ENCODE measurements around the gene RBFOX2. TPM values are rescaled to one million over a fixed set of nuclear protein-coding genes. Genes with fewer than 3 reads are reported as not detected.
A peak's percentile ranks its signal among the peaks of the same experiment; 100 is the strongest.

Gene RBFOX2
- polyA plus RNA-seq, 1 of the 3 experiments (the other 2 are of a cell fraction): 115 TPM

GRCh38 chr22:35981900-35982299 lies 46.7 kb downstream of the RBFOX2 start:
- Histone ChIP-seq H3K4me2 (no peak overlapping the region), H4K20me1 (ENCODE audit: insufficient read depth) (0 out of 2 replicates have a peak, but pooled peaks cover 6% of the 10 kb centered on the region), H3F3A (replicated peaks; ENCODE audit: insufficient read depth) (peaks cover 23% of the 10 kb centered on the region), H3K36me3 (replicated peaks in 1 of 2; ENCODE audit: control insufficient read depth in 1 of 2, insufficient read depth in 2 of 2, low read length in 1 of 2) (peaks cover 8% of the 10 kb centered on the region in 2 experiments), H2AFZ (ENCODE audit: low read depth) (no peak overlapping the region), H3K9ac (no peak overlapping the region), H3K9me2 (no peaks in the 10 kb centered on the region), H3K27me3 (ENCODE audit: insufficient read depth) (no peaks in the 10 kb centered on the region), H3K9me3 (no peaks in the 10 kb centered on the region), H3K79me2 (ENCODE audit: insufficient read depth) (peaks cover 92% of the 10 kb centered on the region), H3K27ac (ENCODE audit: low read depth in 2 of 2, low read length in 1 of 2) (peak overlapping the region in 1 of 2 experiments; percentile 25; a peak in 1 of 4 replicates), H3K4me3 (ENCODE audit: low read depth in 2 of 2, low read length in 1 of 2) (no peak overlapping the region), H3K4me1 (ENCODE audit: control insufficient read depth in 1 of 2, insufficient read depth in 2 of 2, low read depth in 1 of 2, low read length in 1 of 2) (peaks cover 27 to 32% of the 10 kb centered on the region in 2 experiments; a peak in 3 of 4 replicates)
- no peak for TF ChIP-seq GABPA (IDR thresholded peaks at IDR 0.05; ENCODE audit: low read depth)
- TF ChIP-seq NRF1 (IDR thresholded peaks at IDR 0.05; ENCODE audit: low read depth, low read length): no peak
- no peak for TF ChIP-seq TEAD4 (IDR thresholded peaks at IDR 0.05; ENCODE audit: borderline replicate concordance, insufficient read depth)
- TF ChIP-seq RAD21 (IDR thresholded peaks at IDR 0.05; ENCODE audit: low read length): no peak
- no peak for TF ChIP-seq EP300 (IDR thresholded peaks at IDR 0.05; ENCODE audit: borderline replicate concordance in 1 of 2, low read depth in 1 of 2, low read length in 1 of 2)
- no peak for TF ChIP-seq MAX (IDR thresholded peaks at IDR 0.05; ENCODE audit: low read depth)
- no peak for TF ChIP-seq RFX5 (IDR thresholded peaks at IDR 0.05; ENCODE audit: low read length)
- TF ChIP-seq NFIC (IDR thresholded peaks at IDR 0.05; ENCODE audit: borderline replicate concordance): no peak
- TF ChIP-seq CHD2 (IDR thresholded peaks at IDR 0.05; ENCODE audit: low read length, partially characterized antibody): no peak
- TF ChIP-seq JUND (IDR thresholded peaks at IDR 0.05): no peak
- DNase-seq: no peak
- 95% methylated on average over 1 of the region's 1 CpG for whole genome bisulfite sequencing (ENCODE audit: low lambda C conversion rate)
- POLR2A ChIA-PET: interaction anchor here (1.5 kb wide), 1 partner anchor 47 kb away, joined by 3 read pairs; no protein-coding TSS in a partner anchor
- CTCF ChIA-PET: interaction anchor here (1.3 to 3.2 kb wide), 4 partner anchors 14 to 84 kb away, joined by 4 to 16 read pairs (median 10); no protein-coding TSS in a partner anchor

- H3K27ac ChIP-seq (ENCODE audit: low read depth in 2 of 2, low read length in 1 of 2): peak overlapping the region; percentile 58 to 60; a peak in 2 of 4 replicates
- H4K20me1 ChIP-seq (ENCODE audit: insufficient read depth): no peaks in the 10 kb centered on the region
- ChIA-PET POLR2A (no interaction called here), CTCF (interaction anchor here (0.9 to 1.3 kb wide), 3 partner anchors 22 to 87 kb away, joined by 3 read pairs; no protein-coding TSS in a partner anchor)
- H2AFZ ChIP-seq (ENCODE audit: low read depth): no peak overlapping the region
- TF ChIP-seq SIN3A (IDR thresholded peaks at IDR 0.05; ENCODE audit: borderline replicate concordance, low read depth, low read length): no peak
- TF ChIP-seq NRF1 (IDR thresholded peaks at IDR 0.05; ENCODE audit: low read depth, low read length): no peak
- TF ChIP-seq MEF2A (IDR thresholded peaks at IDR 0.05; ENCODE audit: borderline replicate concordance, low read depth): no peak
- no peak for TF ChIP-seq NFIC (IDR thresholded peaks at IDR 0.05; ENCODE audit: borderline replicate concordance)
- no peak for TF ChIP-seq GATA2 (CRISPR knock-in tag; IDR thresholded peaks at IDR 0.05)
- TF ChIP-seq GABPA (IDR thresholded peaks at IDR 0.05; ENCODE audit: low read depth): no peak
- no peak for TF ChIP-seq PBX3 (IDR thresholded peaks at IDR 0.05)
- peaks cover 92% of the 10 kb centered on the region for H3K79me2 ChIP-seq (ENCODE audit: insufficient read depth)
- no peak overlapping the region for H3K4me2 ChIP-seq
- no peak for DNase-seq
- H3K9me3 ChIP-seq: no peaks in the 10 kb centered on the region
- peaks cover 0 to 8% of the 10 kb centered on the region in 2 experiments for H3K36me3 ChIP-seq (replicated peaks in 1 of 2; ENCODE audit: control insufficient read depth in 1 of 2, insufficient read depth in 2 of 2, low read length in 1 of 2)
- no peaks in the 10 kb centered on the region for H3K27me3 ChIP-seq (ENCODE audit: insufficient read depth)
- peaks cover 30% of the 10 kb centered on the region for H3F3A ChIP-seq (replicated peaks; ENCODE audit: insufficient read depth)
- WGBS (ENCODE audit: low lambda C conversion rate): 95% methylated on average over 5 of the region's 5 CpGs
- H3K4me3 ChIP-seq (ENCODE audit: low read depth in 2 of 2, low read length in 1 of 2): no peak overlapping the region
- H3K9me2 ChIP-seq: no peaks in the 10 kb centered on the region
- peaks cover 26 to 46% of the 10 kb centered on the region in 2 experiments for H3K4me1 ChIP-seq (ENCODE audit: control insufficient read depth in 1 of 2, insufficient read depth in 2 of 2, low read depth in 1 of 2, low read length in 1 of 2)
- H3K9ac ChIP-seq: no peak overlapping the region
Measured at GRCh38 chr22:35978889-35979288, 49.7 kb downstream of the RBFOX2 start.
